ENCODE results near the gene APEX2. TPM values are rescaled to one million over a fixed set of nuclear protein-coding genes. Genes with fewer than 3 reads are reported as not detected.

APEX2 gene
- total and polyA plus RNA-seq, 2 donors (not counting 1 experiment from before 2014, with no cell fraction given) = 13.1 to 18.0 TPM

- Histone ChIP-seq H4K20me1 (ENCODE audit: control insufficient read depth, insufficient read depth, low read length, poor library complexity, severe bottlenecking) (no peaks in the 10 kb centered on the region), H3K9ac (ENCODE audit: low read length) (no peak overlapping the region), H3K27ac (ENCODE audit: low read length in 2 of 2) (no peak overlapping the region), H3K27me3 (replicated peaks in 1 of 4; ENCODE audit: control extremely low read depth in 1 of 4, control insufficient read depth in 3 of 4, insufficient read depth in 4 of 4, low read length in 3 of 4) (no peaks in the 10 kb centered on the region), H2AFZ (ENCODE audit: insufficient read depth, low read depth, low read length, poor library complexity, severe bottlenecking) (no peak overlapping the region), H3K9me3 (ENCODE audit: control extremely low read depth in 1 of 3, control insufficient read depth in 2 of 3, insufficient read depth in 1 of 3, low read length in 2 of 3) (no peaks in the 10 kb centered on the region), H3K36me3 (replicated peaks in 1 of 2; ENCODE audit: control extremely low read depth in 1 of 2, control insufficient read depth in 1 of 2, extremely low read depth in 1 of 2, insufficient read depth in 2 of 2, low read length in 1 of 2) (no peaks in the 10 kb centered on the region), H3K4me3 (ENCODE audit: control extremely low read depth in 1 of 5, extremely low read depth in 1 of 5, insufficient read depth in 1 of 5, low read depth in 2 of 5, low read length in 4 of 5) (no peak overlapping the region), H3K79me2 (ENCODE audit: control insufficient read depth, insufficient read depth, low read length) (no peaks in the 10 kb centered on the region), H3K4me2 (replicated peaks; ENCODE audit: low read depth, low read length, poor library complexity, severe bottlenecking) (no peak overlapping the region), H3K4me1 (ENCODE audit: control insufficient read depth in 2 of 2, insufficient read depth in 2 of 2, low read length in 2 of 2) (no peaks in the 10 kb centered on the region)
- no peak for DNase-seq
- ChIA-PET POLR2A (no interaction called here), CTCF (no interaction called here)
- Mint-ChIP-seq H3K27ac (no peak overlapping the region), H3K4me1 (no peaks in the 10 kb centered on the region), H3K27me3 (no peaks in the 10 kb centered on the region), H3K4me3 (no peak overlapping the region), H3K9me3 (ENCODE audit: insufficient read depth) (no peaks in the 10 kb centered on the region)
- WGBS (ENCODE audit: insufficient coverage) = no CpG with 5 or more reads among the region's 4 CpGs
- intact Hi-C loops (cut with micrococcal nuclease) = no loop called here
- TF ChIP-seq EZH2 (IDR thresholded peaks at IDR 0.05; ENCODE audit: borderline replicate concordance, insufficient read depth, low read depth, low read length, poor library complexity, severe bottlenecking) (no peak), CTCF (IDR thresholded peaks at IDR 0.05) (no peak)
- no peak for ATAC-seq (ENCODE audit: low read depth)
Observed at GRCh38 chrX:55028040-55028439, 27.9 kb downstream of the APEX2 start.

- Mint-ChIP-seq H3K9me3 (ENCODE audit: insufficient read depth) (no peaks in the 10 kb centered on the region), H3K4me1 (no peaks in the 10 kb centered on the region), H3K27me3 (no peaks in the 10 kb centered on the region), H3K4me3 (no peak overlapping the region), H3K27ac (no peak overlapping the region)
- ATAC-seq (ENCODE audit: low read depth) (no peak), DNase-seq (no peak)
- H2AFZ ChIP-seq (ENCODE audit: insufficient read depth, low read depth, low read length, poor library complexity, severe bottlenecking) = no peak overlapping the region
- H3K79me2 ChIP-seq (ENCODE audit: control insufficient read depth, insufficient read depth, low read length) = no peaks in the 10 kb centered on the region
- ChIA-PET CTCF (no interaction called here), POLR2A (no interaction called here)
- no peaks in the 10 kb centered on the region for H3K9me3 ChIP-seq (ENCODE audit: control extremely low read depth in 1 of 3, control insufficient read depth in 2 of 3, insufficient read depth in 1 of 3, low read length in 2 of 3)
- no peaks in the 10 kb centered on the region for H3K4me1 ChIP-seq (ENCODE audit: control insufficient read depth in 2 of 2, insufficient read depth in 2 of 2, low read length in 2 of 2)
- no peak overlapping the region for H3K27ac ChIP-seq (ENCODE audit: low read length in 2 of 2)
- H4K20me1 ChIP-seq (ENCODE audit: control insufficient read depth, insufficient read depth, low read length, poor library complexity, severe bottlenecking) = no peaks in the 10 kb centered on the region
- no peaks in the 10 kb centered on the region for H3K27me3 ChIP-seq (replicated peaks in 1 of 4; ENCODE audit: control extremely low read depth in 1 of 4, control insufficient read depth in 3 of 4, insufficient read depth in 4 of 4, low read length in 3 of 4)
- no peaks in the 10 kb centered on the region for H3K36me3 ChIP-seq (replicated peaks in 1 of 2; ENCODE audit: control extremely low read depth in 1 of 2, control insufficient read depth in 1 of 2, extremely low read depth in 1 of 2, insufficient read depth in 2 of 2, low read length in 1 of 2)
- no peak overlapping the region for H3K4me3 ChIP-seq (ENCODE audit: control extremely low read depth in 1 of 5, extremely low read depth in 1 of 5, insufficient read depth in 1 of 5, low read depth in 2 of 5, low read length in 4 of 5)
- H3K4me2 ChIP-seq (replicated peaks; ENCODE audit: low read depth, low read length, poor library complexity, severe bottlenecking) = no peak overlapping the region
- intact Hi-C loops (cut with micrococcal nuclease) = no loop called here
- no peak overlapping the region for H3K9ac ChIP-seq (ENCODE audit: low read length)
- TF ChIP-seq CTCF (IDR thresholded peaks at IDR 0.05) = no peak
- TF ChIP-seq EZH2 (IDR thresholded peaks at IDR 0.05; ENCODE audit: borderline replicate concordance, insufficient read depth, low read depth, low read length, poor library complexity, severe bottlenecking) = no peak
Observed at GRCh38 chrX:55028611-55029010, 28.4 kb downstream of the APEX2 start.

Data from B cell (primary cell).